Subcutaneous adipose tissue (tissue), 4 donors: Measurements from ENCODE around the gene BMP5. TPM values are rescaled to one million over a fixed set of nuclear protein-coding genes. Genes with fewer than 3 reads are reported as not detected.

ENCODE experiments used
- total RNA-seq, 4 donors: library from RNA; depleted of rRNA; stranded (reverse); fragments of >200 nt; gene quantifications; one replicate each; pipeline ENCODE4 v1.1.0, GENCODE V29; 2016
- TF ChIP-seq, protein P1 (sequence below): fragments of 450-650 bp; IDR thresholded peaks from one replicate; pipeline ENCODE4 v1.5.1; 2016; ENCODE audit warnings: low read depth, mild to moderate bottlenecking, control low read depth, antibody characterized with exemption, moderate library complexity

Gene BMP5
- total RNA-seq, 4 donors from 2014 or later: 2.6 to 5.8 (median 2.9) TPM; not detected in 1

- TF ChIP-seq, protein P1, sequence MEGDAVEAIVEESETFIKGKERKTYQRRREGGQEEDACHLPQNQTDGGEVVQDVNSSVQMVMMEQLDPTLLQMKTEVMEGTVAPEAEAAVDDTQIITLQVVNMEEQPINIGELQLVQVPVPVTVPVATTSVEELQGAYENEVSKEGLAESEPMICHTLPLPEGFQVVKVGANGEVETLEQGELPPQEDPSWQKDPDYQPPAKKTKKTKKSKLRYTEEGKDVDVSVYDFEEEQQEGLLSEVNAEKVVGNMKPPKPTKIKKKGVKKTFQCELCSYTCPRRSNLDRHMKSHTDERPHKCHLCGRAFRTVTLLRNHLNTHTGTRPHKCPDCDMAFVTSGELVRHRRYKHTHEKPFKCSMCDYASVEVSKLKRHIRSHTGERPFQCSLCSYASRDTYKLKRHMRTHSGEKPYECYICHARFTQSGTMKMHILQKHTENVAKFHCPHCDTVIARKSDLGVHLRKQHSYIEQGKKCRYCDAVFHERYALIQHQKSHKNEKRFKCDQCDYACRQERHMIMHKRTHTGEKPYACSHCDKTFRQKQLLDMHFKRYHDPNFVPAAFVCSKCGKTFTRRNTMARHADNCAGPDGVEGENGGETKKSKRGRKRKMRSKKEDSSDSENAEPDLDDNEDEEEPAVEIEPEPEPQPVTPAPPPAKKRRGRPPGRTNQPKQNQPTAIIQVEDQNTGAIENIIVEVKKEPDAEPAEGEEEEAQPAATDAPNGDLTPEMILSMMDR: no peak
Observed at GRCh38 chr6:55902796-55903195, 27.4 kb upstream of the BMP5 start.

DNA sequence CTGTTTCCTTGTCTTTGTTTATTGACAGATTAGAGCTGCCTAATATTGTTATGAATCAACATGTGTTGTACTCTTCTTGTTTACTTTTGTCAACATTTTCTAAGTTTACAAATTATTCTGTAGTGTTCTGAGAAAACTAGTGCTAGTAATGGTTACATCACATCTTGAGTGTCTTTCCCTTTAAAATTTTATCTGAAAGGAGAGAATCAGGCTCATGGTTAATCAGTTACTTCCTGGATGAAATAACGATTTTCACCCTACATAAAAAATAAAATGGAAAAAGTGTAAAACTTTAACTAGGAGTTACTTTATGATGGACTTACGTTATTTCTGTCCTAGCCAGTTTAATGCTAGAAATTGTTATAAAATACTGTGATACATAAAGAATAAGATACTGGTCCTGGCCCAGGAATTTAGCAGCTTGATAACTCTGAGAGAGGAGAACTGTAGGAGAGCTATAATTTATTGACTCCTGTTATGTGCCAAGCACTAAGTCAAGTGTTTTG, 26.4 kb upstream of the BMP5 start:
- TF ChIP-seq, protein P1: no peak

DNA sequence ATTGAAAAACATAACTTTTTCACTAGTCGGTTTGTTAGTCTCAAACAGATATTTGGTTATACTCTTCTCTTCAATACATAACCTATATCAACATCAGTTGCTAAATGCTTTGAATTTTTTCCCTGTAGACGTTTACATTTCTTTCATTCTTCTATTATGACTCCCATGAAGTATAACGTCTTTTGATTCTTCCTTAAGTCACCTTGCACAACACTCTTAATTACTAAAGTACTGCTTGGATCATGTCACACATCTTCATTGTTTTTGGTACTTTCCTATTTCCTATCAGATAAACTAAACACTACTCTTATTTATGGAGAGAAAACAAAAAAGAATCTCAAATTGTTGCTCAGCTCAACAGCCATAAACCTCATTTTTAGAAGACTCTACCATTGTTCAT, 23.0 kb upstream of the BMP5 start:
- TF ChIP-seq, protein P1: no peak

DNA sequence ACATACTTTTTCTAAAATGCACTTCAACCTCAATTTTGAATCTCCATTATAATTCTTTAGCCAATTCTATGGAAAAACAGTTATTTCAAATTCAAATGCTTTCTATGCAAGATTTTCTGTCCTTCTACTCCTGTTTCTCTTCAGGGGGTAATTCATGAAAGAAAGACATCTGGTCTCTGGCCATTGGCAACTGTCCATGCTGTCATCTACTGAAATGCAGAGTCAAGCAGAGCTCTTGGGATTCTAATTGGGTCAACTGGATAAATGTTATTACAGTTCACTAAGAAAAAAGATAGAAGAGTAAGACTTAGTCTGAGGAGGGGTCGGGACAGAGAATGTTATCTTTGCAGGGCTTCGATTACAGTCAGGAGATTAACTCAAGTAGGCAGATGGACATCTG, 22.0 kb upstream of the BMP5 start:
- TF ChIP-seq, protein P1: no peak

DNA sequence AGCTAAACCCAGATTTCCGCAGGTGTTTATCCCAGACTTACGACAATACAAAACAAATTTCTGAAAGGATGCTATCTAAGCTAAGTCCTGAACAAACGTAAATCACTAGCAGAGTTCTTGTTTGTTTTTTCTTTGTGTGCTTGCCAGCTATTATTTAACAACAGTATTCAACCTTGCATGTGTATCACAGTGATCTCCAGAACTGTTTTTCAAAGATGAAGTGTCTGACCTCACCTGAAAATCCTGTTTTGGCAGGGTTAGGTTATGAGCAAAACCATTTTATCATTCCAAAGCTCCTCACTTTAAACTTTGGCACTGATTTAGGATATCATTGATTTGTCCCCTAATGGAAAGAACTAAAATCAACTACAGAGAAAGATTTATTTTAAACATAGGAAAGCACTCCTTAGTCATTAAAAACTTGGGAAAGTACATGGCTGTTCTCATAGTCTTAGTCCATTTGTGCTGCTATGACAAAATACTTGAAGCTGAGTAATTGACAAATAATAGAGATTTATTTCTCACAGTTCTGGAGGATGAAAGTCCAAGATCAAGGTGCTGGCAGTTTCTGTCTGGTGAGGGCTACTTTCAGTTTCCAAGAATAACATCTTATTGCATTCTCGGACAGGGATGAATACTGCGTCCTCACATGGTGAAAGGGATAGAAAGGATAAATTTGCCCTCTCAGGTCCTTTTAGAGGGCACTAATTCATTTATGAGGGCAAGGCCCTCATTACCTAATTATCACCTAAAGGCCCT, 20.8 kb upstream of the BMP5 start:
- TF ChIP-seq, protein P1: no peak

GRCh38 chr6:55892749-55893357, 17.5 kb upstream of the BMP5 start:
- TF ChIP-seq, protein P1: no peak

DNA sequence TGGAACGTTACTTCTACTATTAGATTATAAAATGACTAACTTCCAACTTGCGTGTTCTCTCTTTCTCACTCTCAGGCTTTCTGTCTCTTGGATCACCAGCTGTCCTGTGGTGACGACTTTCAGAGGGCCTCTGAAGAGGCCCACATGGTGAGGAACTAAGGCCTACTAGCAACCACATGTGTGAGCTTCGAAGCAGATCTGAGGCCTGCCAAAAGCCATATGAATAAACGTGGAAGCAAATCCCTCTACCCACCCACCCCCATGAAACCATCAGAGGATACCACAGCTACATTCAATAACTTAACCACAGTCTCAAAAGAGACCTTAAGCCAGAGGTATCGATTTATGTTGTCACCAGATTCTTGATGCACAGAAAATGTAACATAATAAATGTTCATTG, 13.5 kb upstream of the BMP5 start:
- TF ChIP-seq, protein P1: no peak
